Osteoblast (primary cell): ENCODE data around the gene PHTF1. TPM values are rescaled to one million over a fixed set of nuclear protein-coding genes. Genes with fewer than 3 reads are reported as not detected.

Experiments used
- DNase-seq: peaks from one replicate; pipeline ENCODE4 v3.0.0; 2011; ENCODE audit warnings: low spot score, mixed read lengths; ENCODE audit not compliant: insufficient read length; ENCODE audit errors: missing footprints
- H2AFZ ChIP-seq: 2 replicates; pipeline ENCODE4 v1.6.0; 2011; ENCODE audit warnings: mild to moderate bottlenecking, low read length
- H3K27ac ChIP-seq: 2 replicates; pipeline ENCODE4 v1.5.1; 2011; ENCODE audit warnings: mild to moderate bottlenecking, low read depth, low read length, moderate library complexity
- H3K27me3 ChIP-seq: 2 replicates; pipeline ENCODE4 v1.6.0; 2012; ENCODE audit warnings: mild to moderate bottlenecking, control low read depth, inconsistent platforms, low read length, moderate library complexity; ENCODE audit not compliant: insufficient read depth
- H3K36me3 ChIP-seq: 2 replicates; pipeline ENCODE4 v1.5.1; 2011; ENCODE audit warnings: mild to moderate bottlenecking, low read length, control low read depth, moderate library complexity; ENCODE audit not compliant: insufficient read depth
- H3K4me1 ChIP-seq: 2 replicates; pipeline ENCODE4 v1.5.1; 2011; ENCODE audit warnings: mild to moderate bottlenecking, low read length, control low read depth, moderate library complexity; ENCODE audit not compliant: insufficient read depth
- H3K4me2 ChIP-seq: 2 replicates; pipeline ENCODE4 v1.6.0; 2011; ENCODE audit warnings: mild to moderate bottlenecking, low read length; ENCODE audit not compliant: insufficient read depth
- H3K4me3 ChIP-seq: fragments of 200-600 bp; sonication (generic); 3 replicates; pipeline ENCODE4 v1.5.1; 2012; ENCODE audit warnings: mild to moderate bottlenecking, low read length, inconsistent platforms; ENCODE audit not compliant: insufficient read depth
- H3K79me2 ChIP-seq: 2 replicates; pipeline ENCODE4 v1.6.0; 2012; ENCODE audit warnings: mild to moderate bottlenecking, low read length, control low read depth, inconsistent platforms; ENCODE audit not compliant: insufficient read depth
- H3K9me3 ChIP-seq: 2 replicates; pipeline ENCODE4 v1.5.1; 2011; ENCODE audit warnings: low read depth, low read length, control low read depth
- H4K20me1 ChIP-seq: 2 replicates; pipeline ENCODE4 v1.6.0; 2012; ENCODE audit warnings: mild to moderate bottlenecking, low read length, control low read depth; ENCODE audit not compliant: insufficient read depth
- total RNA-seq: library from RNA; depleted of rRNA; stranded (reverse); fragments of >200 nt; gene quantifications from 2 replicates; pipeline ENCODE4 v1.2.3, GENCODE V29; 2012
- TF ChIP-seq, protein P1 (sequence below): IDR thresholded peaks from 2 replicates; pipeline ENCODE4 v1.5.1; 2011; ENCODE audit warnings: mild to moderate bottlenecking, low read depth, low read length, moderate library complexity; ENCODE audit errors: extremely low read depth

PHTF1 gene
- total RNA-seq, 1 donor = 41.6 TPM

DNA sequence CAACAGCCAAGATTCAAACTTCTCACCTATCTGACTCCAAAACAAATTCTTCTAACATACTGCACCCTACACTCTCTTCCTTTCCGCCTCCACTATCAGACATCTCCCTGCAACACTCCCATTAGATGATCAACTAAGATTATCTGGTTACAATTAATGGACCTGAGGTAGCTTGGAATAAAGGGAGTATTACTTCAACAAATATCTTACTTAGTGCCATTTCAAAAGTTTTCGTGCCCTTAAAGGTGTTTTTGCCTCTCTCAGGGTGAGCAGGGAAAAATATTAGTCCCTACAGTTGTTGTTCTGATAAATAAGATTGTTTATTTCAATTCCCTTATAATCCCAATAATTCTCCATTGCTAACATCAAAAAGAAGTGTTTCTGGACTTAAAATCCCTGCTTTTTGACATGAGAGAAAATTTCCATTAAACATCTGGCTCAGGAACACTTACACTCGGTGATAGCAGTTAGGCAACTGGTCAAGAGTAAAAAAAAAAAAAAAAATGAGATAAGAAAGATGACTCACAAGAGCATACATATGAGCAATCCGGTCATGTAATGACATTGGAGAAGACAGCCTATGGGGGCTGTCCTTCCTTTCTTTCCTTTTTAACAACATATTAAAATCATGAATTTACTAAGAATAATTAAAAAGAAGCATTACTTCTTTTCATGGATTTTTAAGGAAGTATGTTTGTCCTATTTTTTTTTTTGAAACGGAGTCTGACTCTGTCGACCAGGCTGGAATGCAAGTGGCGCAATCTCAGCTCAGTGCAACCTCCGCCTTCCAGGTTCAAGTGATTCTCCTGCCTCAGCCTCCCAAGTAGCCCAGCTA lies 45.4 kb upstream of the PHTF1 start:
- H3K9me3 ChIP-seq = no peaks in the 10 kb centered on the region
- peak; percentile 86 for DNase-seq
- H2AFZ ChIP-seq = no peak overlapping the region
- H3K79me2 ChIP-seq = peaks cover 96% of the 10 kb centered on the region
- no peaks in the 10 kb centered on the region for H3K27me3 ChIP-seq
- H3K36me3 ChIP-seq = no peaks in the 10 kb centered on the region
- H3K4me2 ChIP-seq = peak overlapping the region; percentile 18
- no peaks in the 10 kb centered on the region for H4K20me1 ChIP-seq
- H3K4me3 ChIP-seq = no peak overlapping the region
- peaks cover 14% of the 10 kb centered on the region for H3K4me1 ChIP-seq
- TF ChIP-seq, protein P1, sequence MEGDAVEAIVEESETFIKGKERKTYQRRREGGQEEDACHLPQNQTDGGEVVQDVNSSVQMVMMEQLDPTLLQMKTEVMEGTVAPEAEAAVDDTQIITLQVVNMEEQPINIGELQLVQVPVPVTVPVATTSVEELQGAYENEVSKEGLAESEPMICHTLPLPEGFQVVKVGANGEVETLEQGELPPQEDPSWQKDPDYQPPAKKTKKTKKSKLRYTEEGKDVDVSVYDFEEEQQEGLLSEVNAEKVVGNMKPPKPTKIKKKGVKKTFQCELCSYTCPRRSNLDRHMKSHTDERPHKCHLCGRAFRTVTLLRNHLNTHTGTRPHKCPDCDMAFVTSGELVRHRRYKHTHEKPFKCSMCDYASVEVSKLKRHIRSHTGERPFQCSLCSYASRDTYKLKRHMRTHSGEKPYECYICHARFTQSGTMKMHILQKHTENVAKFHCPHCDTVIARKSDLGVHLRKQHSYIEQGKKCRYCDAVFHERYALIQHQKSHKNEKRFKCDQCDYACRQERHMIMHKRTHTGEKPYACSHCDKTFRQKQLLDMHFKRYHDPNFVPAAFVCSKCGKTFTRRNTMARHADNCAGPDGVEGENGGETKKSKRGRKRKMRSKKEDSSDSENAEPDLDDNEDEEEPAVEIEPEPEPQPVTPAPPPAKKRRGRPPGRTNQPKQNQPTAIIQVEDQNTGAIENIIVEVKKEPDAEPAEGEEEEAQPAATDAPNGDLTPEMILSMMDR = no peak
- H3K27ac ChIP-seq = no peak overlapping the region

DNA sequence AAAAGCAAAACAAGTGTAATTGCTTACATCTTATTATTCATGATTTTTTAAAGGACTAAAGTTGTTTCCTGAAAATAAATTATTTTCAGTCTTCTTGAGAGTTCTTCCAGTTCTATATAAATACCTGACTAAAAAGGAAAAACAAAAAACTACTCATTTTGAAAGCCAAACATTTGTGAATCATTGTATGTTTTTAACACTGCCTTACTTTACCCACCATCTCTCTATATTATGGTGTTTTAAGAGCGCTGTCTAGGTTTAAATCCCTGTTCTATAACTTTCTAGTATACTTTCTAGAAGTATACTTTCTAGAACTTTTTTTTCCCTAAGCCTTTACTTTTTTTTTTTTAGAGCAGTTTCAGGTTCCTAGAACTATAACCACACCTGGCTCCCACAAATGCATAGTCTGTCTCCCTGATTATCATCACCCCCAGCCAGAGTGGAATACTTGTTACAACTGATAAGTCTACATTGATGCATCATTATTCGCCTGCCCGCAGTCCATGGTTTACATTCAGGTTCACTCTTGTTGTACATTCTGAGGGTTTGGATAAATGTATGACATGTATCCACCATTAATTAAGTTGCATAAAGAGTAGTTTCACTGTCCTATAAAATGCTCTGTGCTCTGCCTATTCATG lies 43.2 kb upstream of the PHTF1 start:
- Histone ChIP-seq H3K79me2 (peaks cover 90% of the 10 kb centered on the region), H2AFZ (no peak overlapping the region), H3K9me3 (no peaks in the 10 kb centered on the region), H3K4me2 (no peak overlapping the region), H3K27ac (no peak overlapping the region), H3K4me3 (no peak overlapping the region), H3K27me3 (no peaks in the 10 kb centered on the region), H4K20me1 (no peaks in the 10 kb centered on the region), H3K4me1 (peaks cover 9% of the 10 kb centered on the region), H3K36me3 (peaks cover 2% of the 10 kb centered on the region)
- no peak for DNase-seq
- TF ChIP-seq, protein P1 = no peak

DNA sequence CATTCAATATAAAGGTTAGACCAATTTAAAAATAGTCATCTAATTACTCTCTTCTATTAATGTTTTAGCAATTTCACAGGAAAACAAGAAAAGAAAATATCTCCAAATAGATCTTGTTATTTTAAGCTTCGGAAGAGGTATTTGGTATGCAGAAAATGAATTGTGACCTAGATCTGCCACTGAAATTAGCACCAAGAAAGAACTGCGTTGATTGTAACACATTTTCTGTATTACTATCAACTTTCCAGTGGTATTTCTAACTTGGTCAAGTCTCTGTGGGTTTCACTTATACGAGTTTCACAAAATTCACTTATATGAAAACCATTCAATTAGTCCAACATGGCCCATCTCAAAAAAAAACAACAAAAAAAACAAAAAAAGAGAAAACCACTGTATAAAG lies 41.2 kb upstream of the PHTF1 start:
- Histone ChIP-seq H2AFZ (no peak overlapping the region), H4K20me1 (no peaks in the 10 kb centered on the region), H3K79me2 (peaks cover 81% of the 10 kb centered on the region), H3K27ac (no peak overlapping the region), H3K9me3 (no peaks in the 10 kb centered on the region), H3K27me3 (no peaks in the 10 kb centered on the region), H3K4me3 (no peak overlapping the region), H3K36me3 (peaks cover 12% of the 10 kb centered on the region), H3K4me1 (peaks cover 9% of the 10 kb centered on the region), H3K4me2 (no peak overlapping the region)
- no peak for DNase-seq
- TF ChIP-seq, protein P1 = no peak

DNA sequence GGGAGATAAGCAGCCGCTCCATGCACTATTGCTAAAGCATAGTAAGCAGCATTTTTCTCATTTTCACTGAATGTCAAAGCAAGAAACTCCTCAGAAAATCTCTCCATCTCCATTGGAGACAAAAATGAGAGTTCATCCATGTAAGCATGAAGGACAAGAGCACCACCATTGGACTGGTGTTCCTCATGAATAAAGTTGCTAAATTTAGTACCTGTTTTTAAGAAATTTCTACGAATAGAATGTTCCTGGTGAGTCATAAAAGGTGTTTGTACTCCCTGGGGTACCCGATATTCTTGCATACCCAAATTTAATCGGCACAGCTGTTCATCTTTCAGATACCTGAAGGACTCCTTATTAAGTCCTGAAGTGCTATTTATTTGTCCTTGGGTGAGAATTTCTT lies 38.2 kb upstream of the PHTF1 start:
- H3K4me1 ChIP-seq = no peaks in the 10 kb centered on the region
- no peak overlapping the region for H2AFZ ChIP-seq
- H3K79me2 ChIP-seq = peaks cover 64% of the 10 kb centered on the region
- H3K36me3 ChIP-seq = peaks cover 12% of the 10 kb centered on the region
- no peak overlapping the region for H3K4me3 ChIP-seq
- no peak overlapping the region for H3K27ac ChIP-seq
- TF ChIP-seq, protein P1 = no peak
- H4K20me1 ChIP-seq = no peaks in the 10 kb centered on the region
- H3K4me2 ChIP-seq = no peak overlapping the region
- DNase-seq = no peak
- no peaks in the 10 kb centered on the region for H3K27me3 ChIP-seq
- H3K9me3 ChIP-seq = no peaks in the 10 kb centered on the region
